ENCODE measurements around the gene SH3RF1. TPM values are rescaled to one million over a fixed set of nuclear protein-coding genes. Genes with fewer than 3 reads are reported as not detected.
A peak's percentile ranks its signal among the peaks of the same experiment; 100 is the strongest.

The SH3RF1 gene
- total RNA-seq, 1 donor from 2014 or later, result 17.1 TPM

GRCh38 chr4:169070071-169070894 is 200.5 kb downstream of the SH3RF1 start:
- DNase-seq (ENCODE audit: low spot score), result peak; percentile 70
- peak overlapping the region; percentile 91 for H3K27ac Mint-ChIP-seq

GRCh38 chr4:169068423-169068822 is 202.3 kb downstream of the SH3RF1 start:
- DNase-seq (ENCODE audit: low spot score), result no peak

More at GRCh38 chr4:169070071-169070894, 200.5 kb downstream of the SH3RF1 start:
- Mint-ChIP-seq H3K36me3 (no peaks in the 10 kb centered on the region), H3K4me1 (peaks cover 24% of the 10 kb centered on the region), H3K9me3 (no peaks in the 10 kb centered on the region), H3K27me3 (ENCODE audit: insufficient read depth, low read depth) (peaks cover 2% of the 10 kb centered on the region), H3K4me3 (peak overlapping the region; percentile 21)
- Histone ChIP-seq H3K27ac (peak overlapping the region; percentile 85), H3K4me1 (peaks cover 16% of the 10 kb centered on the region), H3K9me3 (ENCODE audit: low read depth) (no peaks in the 10 kb centered on the region), H3K4me3 (no peak overlapping the region), H3K9ac (no peak overlapping the region), H3K36me3 (no peaks in the 10 kb centered on the region), H3F3A (ENCODE audit: low read depth) (peaks cover 16% of the 10 kb centered on the region), H4K20me1 (ENCODE audit: low read depth) (no peaks in the 10 kb centered on the region), H3K27me3 (no peaks in the 10 kb centered on the region), H3K4me2 (peak overlapping the region; percentile 47), H3K79me2 (ENCODE audit: low read depth) (no peaks in the 10 kb centered on the region), H2AFZ (replicated peaks) (peak overlapping the region; percentile 77)
- TF ChIP-seq EZH2phosphoT487 (IDR thresholded peaks at IDR 0.05) (no peak), CTCF (IDR thresholded peaks at IDR 0.05) (no peak), EZH2 (IDR thresholded peaks at IDR 0.05) (no peak)

GRCh38 chr4:169066934-169067333 is 203.8 kb downstream of the SH3RF1 start:
- Mint-ChIP-seq H3K27ac (no peak overlapping the region), H3K4me3 (no peak overlapping the region), H3K9me3 (no peaks in the 10 kb centered on the region), H3K36me3 (no peaks in the 10 kb centered on the region), H3K27me3 (ENCODE audit: insufficient read depth, low read depth) (no peaks in the 10 kb centered on the region), H3K4me1 (peaks cover 24% of the 10 kb centered on the region)
- Histone ChIP-seq H3K27me3 (no peaks in the 10 kb centered on the region), H2AFZ (replicated peaks) (no peak overlapping the region), H3K4me1 (peaks cover 16% of the 10 kb centered on the region), H4K20me1 (ENCODE audit: low read depth) (no peaks in the 10 kb centered on the region), H3K9ac (no peak overlapping the region), H3F3A (ENCODE audit: low read depth) (peaks cover 16% of the 10 kb centered on the region), H3K27ac (no peak overlapping the region), H3K9me3 (ENCODE audit: low read depth) (no peaks in the 10 kb centered on the region), H3K36me3 (no peaks in the 10 kb centered on the region), H3K4me3 (no peak overlapping the region), H3K4me2 (no peak overlapping the region), H3K79me2 (ENCODE audit: low read depth) (no peaks in the 10 kb centered on the region)
- no peak for DNase-seq (ENCODE audit: low spot score)
- TF ChIP-seq EZH2phosphoT487 (IDR thresholded peaks at IDR 0.05) (no peak), CTCF (IDR thresholded peaks at IDR 0.05) (no peak), EZH2 (IDR thresholded peaks at IDR 0.05) (no peak)

More at GRCh38 chr4:169068423-169068822, 202.3 kb downstream of the SH3RF1 start:
- Histone ChIP-seq H3K27ac (no peak overlapping the region), H3K79me2 (ENCODE audit: low read depth) (no peaks in the 10 kb centered on the region), H3K9me3 (ENCODE audit: low read depth) (no peaks in the 10 kb centered on the region), H4K20me1 (ENCODE audit: low read depth) (no peaks in the 10 kb centered on the region), H3K36me3 (no peaks in the 10 kb centered on the region), H3K9ac (no peak overlapping the region), H3K4me3 (no peak overlapping the region), H3K27me3 (no peaks in the 10 kb centered on the region), H3F3A (ENCODE audit: low read depth) (peaks cover 16% of the 10 kb centered on the region), H3K4me2 (no peak overlapping the region), H3K4me1 (peaks cover 16% of the 10 kb centered on the region), H2AFZ (replicated peaks) (no peak overlapping the region)
- no peak overlapping the region for H3K4me3 Mint-ChIP-seq
- peaks cover 1% of the 10 kb centered on the region for H3K27me3 Mint-ChIP-seq (ENCODE audit: insufficient read depth, low read depth)
- TF ChIP-seq EZH2phosphoT487 (IDR thresholded peaks at IDR 0.05) (no peak), EZH2 (IDR thresholded peaks at IDR 0.05) (no peak), CTCF (IDR thresholded peaks at IDR 0.05) (no peak)
- H3K9me3 Mint-ChIP-seq, result no peaks in the 10 kb centered on the region
- H3K27ac Mint-ChIP-seq, result peak overlapping the region; percentile 38
- H3K4me1 Mint-ChIP-seq, result peaks cover 24% of the 10 kb centered on the region
- no peaks in the 10 kb centered on the region for H3K36me3 Mint-ChIP-seq

All from neural progenitor cell (in vitro differentiated cells).